Natural killer cell treated with Interleukin-12 subunit alpha and Interleukin-12 subunit beta and Interleukin-15 and Interleukin-18, amount 100 ng/mL, for 72 hours (primary cell): Measurements from ENCODE around the gene D2HGDH. TPM values are rescaled to one million over a fixed set of nuclear protein-coding genes. Genes with fewer than 3 reads are reported as not detected.

Source experiments
- ATAC-seq, 2 donors: fragments of 150-1000 bp; cut with Tn5 transposase in 1 of 2; sonication (Bioruptor Pico), chemical (Tn5 transposase) in 1 of 2; 2 replicates each; pipeline ENCODE4 v1.10.0; 2021
- DNase-seq: peaks from one replicate; pipeline ENCODE4 v3.0.0; 2022; ENCODE audit warnings: low spot score
- H3K27ac Mint-ChIP-seq, 2 donors: 1 replicate in 1 of 2; 2 replicates in 1 of 2; pipeline ENCODE4 v1.8.0; 2022; ENCODE audit warnings: mixed read lengths in 2 of 2, mild to moderate bottlenecking in 1 of 2, moderate library complexity in 1 of 2
- H3K27me3 Mint-ChIP-seq, 2 donors: 1 replicate in 1 of 2; 2 replicates in 1 of 2; pipeline ENCODE4 v1.8.0; 2022; ENCODE audit warnings: mixed read lengths in 2 of 2
- H3K36me3 Mint-ChIP-seq: one replicate; pipeline ENCODE4 v1.8.0; 2022; ENCODE audit warnings: mixed read lengths
- H3K4me1 Mint-ChIP-seq, 2 donors: 1 replicate in 1 of 2; 2 replicates in 1 of 2; pipeline ENCODE4 v1.8.0; 2022; ENCODE audit warnings: low read depth in 2 of 2, mixed read lengths in 2 of 2, mild to moderate bottlenecking in 1 of 2
- H3K4me3 Mint-ChIP-seq: one replicate; pipeline ENCODE4 v1.8.0; 2022; ENCODE audit warnings: mixed read lengths
- H3K9me3 Mint-ChIP-seq: 2 replicates; pipeline ENCODE4 v1.8.0; 2022; ENCODE audit warnings: mixed read lengths
- total RNA-seq, 2 donors: library from RNA; stranded (reverse); gene quantifications; one replicate each; pipeline ENCODE4 v1.2.3, GENCODE V29; 2022

D2HGDH gene
- total RNA-seq, 2 donors from 2014 or later = 36.6 to 60.1 TPM

- peaks cover 32% of the 10 kb centered on the region for H3K36me3 Mint-ChIP-seq
- no peaks in the 10 kb centered on the region for H3K9me3 Mint-ChIP-seq
- DNase-seq (no peak), ATAC-seq (no peak)
- no peak overlapping the region for H3K27ac Mint-ChIP-seq
- no peaks in the 10 kb centered on the region for H3K27me3 Mint-ChIP-seq
- H3K4me1 Mint-ChIP-seq = peaks cover 2 to 7% of the 10 kb centered on the region in 2 donors
- H3K4me3 Mint-ChIP-seq = no peak overlapping the region
Observed at GRCh38 chr2:241708879-241709278, 25.6 kb upstream of the D2HGDH start.

- Mint-ChIP-seq H3K9me3 (no peaks in the 10 kb centered on the region), H3K4me1 (peaks cover 0 to 2% of the 10 kb centered on the region in 2 donors), H3K36me3 (peaks cover 18% of the 10 kb centered on the region), H3K27ac (no peak overlapping the region), H3K4me3 (no peak overlapping the region), H3K27me3 (no peaks in the 10 kb centered on the region)
- ATAC-seq (no peak), DNase-seq (no peak)
Observed at GRCh38 chr2:241719093-241719492, 15.3 kb upstream of the D2HGDH start.

DNA sequence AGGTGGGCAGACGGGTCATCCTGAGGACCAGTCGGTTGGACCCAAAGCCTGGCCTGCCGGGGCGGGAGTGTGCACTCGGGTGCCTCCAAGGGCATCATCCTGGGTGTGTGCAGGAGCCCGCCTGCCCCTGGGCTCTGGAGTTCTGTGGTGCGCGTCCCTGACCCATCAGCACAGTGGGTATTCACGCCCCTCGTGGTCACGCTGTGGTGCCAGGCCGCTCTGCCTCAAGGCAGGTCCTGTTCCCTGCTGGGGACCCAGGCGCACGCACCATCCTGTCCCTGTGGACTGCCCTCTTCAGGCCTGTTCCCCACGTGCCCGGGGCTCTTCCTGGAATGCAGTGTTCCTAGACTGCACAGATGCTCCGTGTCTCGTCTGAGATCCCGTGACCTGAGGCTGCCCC, 14.3 kb upstream of the D2HGDH start:
- H3K36me3 Mint-ChIP-seq = peaks cover 12% of the 10 kb centered on the region
- DNase-seq (no peak), ATAC-seq (no peak)
- no peaks in the 10 kb centered on the region for H3K9me3 Mint-ChIP-seq
- no peaks in the 10 kb centered on the region for H3K27me3 Mint-ChIP-seq
- H3K4me1 Mint-ChIP-seq = peaks cover 0 to 2% of the 10 kb centered on the region in 2 donors
- H3K4me3 Mint-ChIP-seq = no peak overlapping the region
- H3K27ac Mint-ChIP-seq = no peak overlapping the region

DNA sequence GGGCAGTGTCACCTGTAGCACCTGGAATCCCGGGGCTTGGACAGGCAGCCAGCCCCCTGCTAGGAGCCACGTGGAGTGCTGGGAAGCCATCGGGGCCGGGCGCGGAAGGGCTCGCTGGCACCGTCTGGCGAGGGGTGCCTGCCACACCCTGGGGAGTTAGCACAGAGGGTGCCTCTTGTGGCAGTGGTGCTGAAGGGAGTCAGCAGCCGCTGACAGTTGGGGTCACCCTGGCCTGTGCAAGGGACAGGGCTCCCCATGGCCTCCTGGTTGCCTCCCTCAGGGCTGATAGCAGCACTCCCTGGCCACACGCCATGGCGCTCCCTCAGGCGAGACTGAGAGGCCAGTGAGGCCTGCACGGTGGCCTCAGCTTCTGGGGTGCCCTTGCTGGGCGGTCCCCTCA, 13.9 kb upstream of the D2HGDH start:
- Mint-ChIP-seq H3K27me3 (no peaks in the 10 kb centered on the region), H3K36me3 (peaks cover 12% of the 10 kb centered on the region), H3K9me3 (no peaks in the 10 kb centered on the region), H3K4me3 (no peak overlapping the region), H3K4me1 (peaks cover 0 to 3% of the 10 kb centered on the region in 2 donors), H3K27ac (no peak overlapping the region)
- no peak for DNase-seq
- ATAC-seq = peak in 1 of 2 donors; percentile 15

GRCh38 chr2:241721852-241722251, 12.6 kb upstream of the D2HGDH start:
- Mint-ChIP-seq H3K9me3 (no peaks in the 10 kb centered on the region), H3K4me1 (peaks cover 0 to 5% of the 10 kb centered on the region in 2 donors), H3K4me3 (no peak overlapping the region), H3K36me3 (peaks cover under 1% of the 10 kb centered on the region), H3K27ac (no peak overlapping the region), H3K27me3 (no peaks in the 10 kb centered on the region)
- DNase-seq = no peak
- ATAC-seq = no peak

DNA sequence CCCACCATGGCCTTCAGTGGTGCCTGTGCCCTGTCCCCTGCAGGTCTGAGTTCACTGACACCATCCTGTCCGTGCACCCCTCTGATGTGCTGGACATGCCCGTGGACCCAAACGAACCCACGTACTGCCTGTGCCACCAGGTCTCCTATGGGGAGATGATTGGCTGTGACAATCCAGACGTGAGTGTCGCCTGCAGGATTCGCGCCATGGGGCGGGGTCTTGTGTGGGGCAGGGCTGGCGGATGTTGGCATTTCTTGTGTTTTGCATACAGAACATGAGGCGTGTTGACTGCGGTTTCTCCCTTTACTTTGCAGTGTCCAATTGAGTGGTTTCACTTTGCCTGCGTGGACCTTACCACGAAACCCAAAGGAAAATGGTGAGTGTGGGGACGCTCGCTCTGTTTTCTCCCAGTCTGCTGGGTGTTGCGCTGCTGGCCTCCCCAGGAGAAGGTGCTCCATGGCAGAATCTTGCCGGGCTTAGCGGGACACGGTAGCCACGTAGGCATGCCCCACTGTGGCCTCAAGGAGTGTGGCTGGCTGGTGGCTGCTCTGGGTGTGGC, 11.5 kb upstream of the D2HGDH start:
- no peak for ATAC-seq
- H3K9me3 Mint-ChIP-seq = no peaks in the 10 kb centered on the region
- no peaks in the 10 kb centered on the region for H3K36me3 Mint-ChIP-seq
- H3K27me3 Mint-ChIP-seq = no peaks in the 10 kb centered on the region
- no peak overlapping the region for H3K27ac Mint-ChIP-seq
- no peak overlapping the region for H3K4me3 Mint-ChIP-seq
- peaks cover 0 to 3% of the 10 kb centered on the region in 2 donors for H3K4me1 Mint-ChIP-seq
- DNase-seq = no peak

GRCh38 chr2:241724259-241724974, 10.0 kb upstream of the D2HGDH start:
- Mint-ChIP-seq H3K36me3 (no peaks in the 10 kb centered on the region), H3K4me3 (no peak overlapping the region), H3K4me1 (peaks cover 0 to 3% of the 10 kb centered on the region in 2 donors), H3K27me3 (no peaks in the 10 kb centered on the region), H3K27ac (no peak overlapping the region), H3K9me3 (no peaks in the 10 kb centered on the region)
- DNase-seq (no peak), ATAC-seq (peak in 1 of 2 donors; percentile 43)

- no peaks in the 10 kb centered on the region for H3K27me3 Mint-ChIP-seq
- peaks cover 7 to 9% of the 10 kb centered on the region in 2 donors for H3K4me1 Mint-ChIP-seq
- no peak overlapping the region for H3K27ac Mint-ChIP-seq
- peak in 1 of 2 donors; percentile 32 for ATAC-seq
- no peak overlapping the region for H3K4me3 Mint-ChIP-seq
- no peak for DNase-seq
- no peaks in the 10 kb centered on the region for H3K36me3 Mint-ChIP-seq
- H3K9me3 Mint-ChIP-seq = no peaks in the 10 kb centered on the region
Observed at GRCh38 chr2:241724975-241725870, 9.2 kb upstream of the D2HGDH start.

DNA sequence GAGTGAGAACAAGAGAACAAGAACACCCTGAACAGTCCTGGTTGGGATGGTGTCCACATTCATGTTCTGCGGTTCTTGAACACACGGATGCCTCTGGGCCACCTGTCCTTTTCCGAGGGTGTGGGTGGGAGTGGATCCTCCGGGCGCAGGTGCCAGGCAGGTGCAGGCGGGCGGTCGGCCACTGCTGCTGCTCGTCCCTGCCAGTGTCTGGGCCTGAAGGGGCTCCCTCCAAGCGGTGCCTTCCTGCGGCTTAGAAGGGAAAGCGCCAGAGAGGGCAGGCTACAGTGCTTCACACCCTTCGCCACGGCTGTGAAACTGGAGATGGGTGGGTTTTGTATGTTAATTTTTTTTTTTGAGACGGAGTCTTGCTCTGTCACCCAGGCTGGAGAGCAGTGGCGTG, 8.0 kb upstream of the D2HGDH start:
- Mint-ChIP-seq H3K4me3 (no peak overlapping the region), H3K4me1 (peaks cover 17 to 19% of the 10 kb centered on the region in 2 donors), H3K27ac (no peak overlapping the region), H3K36me3 (no peaks in the 10 kb centered on the region), H3K27me3 (no peaks in the 10 kb centered on the region), H3K9me3 (no peaks in the 10 kb centered on the region)
- ATAC-seq = no peak
- DNase-seq = no peak

DNA sequence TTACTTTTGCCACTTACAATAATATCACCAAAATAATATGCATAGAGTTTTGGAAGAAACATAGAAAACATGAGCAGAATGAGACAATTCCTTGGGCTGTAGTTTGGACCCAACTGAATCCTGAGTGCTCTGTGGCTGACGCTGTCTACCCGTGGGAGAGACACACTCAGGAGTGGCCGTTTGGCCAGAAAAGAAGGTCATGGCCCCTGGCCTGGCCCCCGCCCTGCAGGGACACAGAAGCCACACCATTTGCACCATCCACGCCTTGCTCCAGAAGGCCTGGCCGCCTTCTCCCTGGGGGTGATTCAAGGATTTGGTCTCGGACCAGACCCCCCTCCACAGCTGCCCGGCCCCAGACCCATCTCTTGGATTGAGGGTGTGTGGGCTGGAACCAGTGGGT, 6.4 kb upstream of the D2HGDH start:
- H3K9me3 Mint-ChIP-seq = no peaks in the 10 kb centered on the region
- H3K27ac Mint-ChIP-seq = no peak overlapping the region
- H3K4me1 Mint-ChIP-seq = peaks cover 27 to 28% of the 10 kb centered on the region in 2 donors
- DNase-seq (no peak), ATAC-seq (no peak)
- no peaks in the 10 kb centered on the region for H3K27me3 Mint-ChIP-seq
- no peak overlapping the region for H3K4me3 Mint-ChIP-seq
- H3K36me3 Mint-ChIP-seq = no peaks in the 10 kb centered on the region

- H3K36me3 Mint-ChIP-seq = no peaks in the 10 kb centered on the region
- H3K27me3 Mint-ChIP-seq = no peaks in the 10 kb centered on the region
- no peak for DNase-seq
- no peak overlapping the region for H3K4me3 Mint-ChIP-seq
- H3K27ac Mint-ChIP-seq = no peak overlapping the region
- no peak for ATAC-seq
- H3K4me1 Mint-ChIP-seq = peaks cover 29 to 31% of the 10 kb centered on the region in 2 donors
- no peaks in the 10 kb centered on the region for H3K9me3 Mint-ChIP-seq
Observed at GRCh38 chr2:241728627-241729026, 5.8 kb upstream of the D2HGDH start.

DNA sequence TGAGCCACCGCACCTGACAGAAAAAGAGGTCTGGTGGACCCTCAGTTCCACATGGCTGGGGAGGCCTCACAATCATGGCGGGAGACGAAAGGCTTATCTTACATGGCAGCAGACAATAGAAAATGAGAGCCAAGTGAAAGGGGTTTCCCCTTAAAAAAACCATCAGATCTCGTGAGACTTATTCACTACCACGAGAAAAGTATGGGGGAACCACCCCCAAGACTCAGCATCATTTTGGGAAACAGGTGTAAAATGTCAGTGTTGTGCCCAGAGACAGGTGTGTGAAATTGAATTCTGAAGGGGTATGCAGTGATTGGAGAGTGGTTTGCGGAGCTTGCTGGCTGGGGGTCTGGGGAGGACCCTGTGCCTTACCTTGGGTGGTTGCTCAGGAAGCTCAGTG, 4.6 kb upstream of the D2HGDH start:
- Mint-ChIP-seq H3K9me3 (no peaks in the 10 kb centered on the region), H3K4me1 (peaks cover 31 to 32% of the 10 kb centered on the region in 2 donors), H3K27ac (peak overlapping the region in 1 of 2 donors; percentile 76), H3K27me3 (no peaks in the 10 kb centered on the region), H3K36me3 (no peaks in the 10 kb centered on the region), H3K4me3 (peak overlapping the region; percentile 48)
- no peak for DNase-seq
- ATAC-seq = no peak

- Mint-ChIP-seq H3K36me3 (no peaks in the 10 kb centered on the region), H3K27ac (peak overlapping the region; percentile 24 to 76), H3K4me1 (peaks cover 29 to 31% of the 10 kb centered on the region in 2 donors), H3K27me3 (no peaks in the 10 kb centered on the region), H3K9me3 (no peaks in the 10 kb centered on the region), H3K4me3 (peak overlapping the region; percentile 49)
- ATAC-seq (no peak), DNase-seq (no peak)
Observed at GRCh38 chr2:241730671-241731293, 3.6 kb upstream of the D2HGDH start.
